Measurements from ENCODE around the gene CCNI2.

DNA sequence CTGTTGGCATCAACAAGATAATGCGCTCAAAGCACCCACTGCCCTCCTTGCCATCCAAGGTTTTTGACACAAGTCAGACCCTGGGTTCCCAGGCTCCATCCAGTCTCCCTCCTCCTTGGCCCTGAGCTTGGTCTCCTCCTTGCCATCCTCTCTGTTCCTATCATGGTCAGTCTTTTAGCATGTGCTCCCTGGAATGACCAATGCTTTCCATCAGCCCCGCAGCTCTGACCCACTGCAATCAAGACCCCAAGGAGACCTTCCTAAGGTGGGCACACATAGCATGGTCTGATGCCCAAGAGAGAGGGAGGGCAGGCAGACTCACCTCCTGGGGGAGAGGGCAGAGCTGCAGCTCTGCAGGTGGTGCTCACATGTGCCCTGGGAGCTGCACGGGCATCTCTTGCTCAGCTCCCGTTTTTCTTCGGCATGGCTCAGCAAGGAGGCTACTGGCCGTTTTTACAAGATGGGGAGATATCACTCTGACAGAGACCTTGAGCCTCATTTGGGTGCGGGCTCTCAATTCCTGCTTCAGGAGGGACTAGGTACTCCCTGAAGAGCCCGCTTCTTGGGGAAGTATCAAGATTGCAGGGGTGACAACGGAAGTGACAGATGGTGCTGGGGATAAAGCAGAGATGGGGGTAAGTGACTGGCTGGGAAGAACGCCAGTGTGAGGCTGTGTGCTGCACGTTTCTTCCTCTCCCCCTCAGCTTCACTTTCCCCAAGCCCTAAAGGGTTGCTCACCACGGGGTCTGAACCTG is 26.6 kb downstream of the CCNI2 start:
- TF ChIP-seq, protein P1, sequence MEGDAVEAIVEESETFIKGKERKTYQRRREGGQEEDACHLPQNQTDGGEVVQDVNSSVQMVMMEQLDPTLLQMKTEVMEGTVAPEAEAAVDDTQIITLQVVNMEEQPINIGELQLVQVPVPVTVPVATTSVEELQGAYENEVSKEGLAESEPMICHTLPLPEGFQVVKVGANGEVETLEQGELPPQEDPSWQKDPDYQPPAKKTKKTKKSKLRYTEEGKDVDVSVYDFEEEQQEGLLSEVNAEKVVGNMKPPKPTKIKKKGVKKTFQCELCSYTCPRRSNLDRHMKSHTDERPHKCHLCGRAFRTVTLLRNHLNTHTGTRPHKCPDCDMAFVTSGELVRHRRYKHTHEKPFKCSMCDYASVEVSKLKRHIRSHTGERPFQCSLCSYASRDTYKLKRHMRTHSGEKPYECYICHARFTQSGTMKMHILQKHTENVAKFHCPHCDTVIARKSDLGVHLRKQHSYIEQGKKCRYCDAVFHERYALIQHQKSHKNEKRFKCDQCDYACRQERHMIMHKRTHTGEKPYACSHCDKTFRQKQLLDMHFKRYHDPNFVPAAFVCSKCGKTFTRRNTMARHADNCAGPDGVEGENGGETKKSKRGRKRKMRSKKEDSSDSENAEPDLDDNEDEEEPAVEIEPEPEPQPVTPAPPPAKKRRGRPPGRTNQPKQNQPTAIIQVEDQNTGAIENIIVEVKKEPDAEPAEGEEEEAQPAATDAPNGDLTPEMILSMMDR (conservative IDR thresholded peaks at IDR 0.05 in 1 of 2, IDR thresholded peaks at IDR 0.05 in 1 of 2; ENCODE audit: low read depth in 1 of 2, low read length in 2 of 2) = no peak
- no peak for TF ChIP-seq EZH2 (IDR thresholded peaks at IDR 0.05; ENCODE audit: low read length, missing control alignments)
